RWPE2 (cell line): ENCODE results near the gene CALHM1.

Experiments used
- ATAC-seq: fragments of 200-7000 bp; cut with Tn5 transposase; 3 replicates; pipeline ENCODE4 v1.9.1; 2021; ENCODE audit warnings: low read depth
- DNase-seq: peaks from one replicate; pipeline ENCODE4 v3.0.0-alpha.2; 2020; ENCODE audit warnings: low spot score
- H3K27ac ChIP-seq: fragments of 450-650 bp; 2 replicates; pipeline ENCODE4 v1.5.1; 2017; ENCODE audit warnings: mild to moderate bottlenecking; ENCODE audit not compliant: poor library complexity, severe bottlenecking
- H3K27me3 ChIP-seq: fragments of 250-450 bp; sonication (Bioruptor Pico); 2 replicates; pipeline ENCODE4 v1.5.1; 2021; ENCODE audit warnings: mild to moderate bottlenecking, moderate library complexity; ENCODE audit not compliant: insufficient read depth, poor library complexity, severe bottlenecking
- H3K36me3 ChIP-seq: fragments of 250-450 bp; sonication (Bioruptor Pico); 2 replicates; pipeline ENCODE4 v1.5.1; 2020; ENCODE audit warnings: low read depth, mild to moderate bottlenecking, moderate library complexity
- H3K4me1 ChIP-seq: fragments of 250-450 bp; sonication (Bioruptor Pico); 2 replicates; pipeline ENCODE4 v1.5.1; 2021; ENCODE audit warnings: mild to moderate bottlenecking, moderate library complexity; ENCODE audit not compliant: insufficient read depth, poor library complexity, severe bottlenecking
- H3K4me3 ChIP-seq: fragments of 250-450 bp; sonication (Bioruptor Pico); 2 replicates; pipeline ENCODE4 v1.5.1; 2021; ENCODE audit warnings: mild to moderate bottlenecking, moderate library complexity; ENCODE audit not compliant: severe bottlenecking
- H3K9me3 ChIP-seq: fragments of 250-450 bp; sonication (Bioruptor Pico); 2 replicates; pipeline ENCODE4 v1.5.1; 2021; ENCODE audit warnings: mild to moderate bottlenecking, moderate library complexity; ENCODE audit not compliant: severe bottlenecking
- CTCF ChIP-seq: fragments of 450-650 bp; IDR thresholded peaks from one replicate; pipeline ENCODE4 v1.5.1; 2017; ENCODE audit warnings: mild to moderate bottlenecking, moderate library complexity; ENCODE audit not compliant: poor library complexity, severe bottlenecking

The CALHM1 gene

DNA sequence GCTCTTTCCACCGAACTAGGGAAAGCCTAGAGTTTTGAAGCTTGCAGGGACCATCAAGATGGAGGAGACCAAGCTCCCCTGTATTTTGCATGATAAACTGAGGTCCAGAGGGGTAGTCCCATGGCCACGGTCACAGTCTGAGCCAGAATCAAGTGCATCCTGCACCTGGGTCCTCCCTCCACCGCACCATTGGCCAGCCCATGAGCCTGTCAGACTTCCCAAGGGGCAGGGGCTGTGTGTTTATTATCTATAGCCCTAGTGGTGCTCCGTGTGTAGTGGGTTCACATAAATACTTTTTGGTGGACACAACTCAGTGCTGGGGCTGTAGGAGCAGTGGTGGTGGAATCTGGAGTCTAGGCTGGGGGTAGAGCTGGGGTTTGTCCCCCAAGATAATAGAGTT is 16.7 kb upstream of the CALHM1 start:
- TF ChIP-seq CTCF, result no peak
- Histone ChIP-seq H3K9me3 (no peaks in the 10 kb centered on the region), H3K27me3 (no peaks in the 10 kb centered on the region), H3K36me3 (no peaks in the 10 kb centered on the region), H3K4me1 (peaks cover 3% of the 10 kb centered on the region), H3K27ac (no peak overlapping the region), H3K4me3 (no peak overlapping the region)
- no peak for DNase-seq
- ATAC-seq, result no peak

GRCh38 chr10:103474077-103474476 is 15.4 kb upstream of the CALHM1 start:
- ATAC-seq (no peak), DNase-seq (no peak)
- no peaks in the 10 kb centered on the region for H3K9me3 ChIP-seq
- H3K4me1 ChIP-seq, result no peaks in the 10 kb centered on the region
- H3K4me3 ChIP-seq, result no peak overlapping the region
- no peak overlapping the region for H3K27ac ChIP-seq
- H3K36me3 ChIP-seq, result no peaks in the 10 kb centered on the region
- no peaks in the 10 kb centered on the region for H3K27me3 ChIP-seq
- TF ChIP-seq CTCF, result no peak

DNA sequence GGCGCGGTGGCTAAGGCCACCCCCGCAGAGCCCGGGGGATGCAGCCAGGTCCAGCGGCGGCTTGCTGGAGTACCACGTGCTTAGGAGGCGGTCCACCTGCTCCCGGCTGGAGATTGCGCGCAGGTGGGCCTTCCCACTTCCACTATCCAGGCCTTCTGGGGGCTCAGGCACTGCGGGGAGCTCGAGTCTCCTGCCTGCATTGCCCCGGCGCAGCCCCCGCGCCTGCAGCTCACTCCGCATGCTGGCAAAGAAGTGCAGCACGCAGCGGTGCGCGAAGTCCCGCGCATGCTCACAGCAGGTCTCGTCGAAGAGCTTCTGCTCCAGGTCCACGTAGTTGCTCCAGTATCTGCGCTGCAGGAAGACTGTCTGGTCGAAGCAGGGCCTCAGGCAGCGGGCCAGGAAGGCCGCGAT is 14.6 kb upstream of the CALHM1 start:
- Histone ChIP-seq H3K36me3 (no peaks in the 10 kb centered on the region), H3K4me1 (no peaks in the 10 kb centered on the region), H3K4me3 (no peak overlapping the region), H3K27ac (no peak overlapping the region), H3K27me3 (no peaks in the 10 kb centered on the region), H3K9me3 (no peaks in the 10 kb centered on the region)
- ATAC-seq, result no peak
- DNase-seq, result no peak
- no peak for TF ChIP-seq CTCF

GRCh38 chr10:103472005-103472404 is 13.3 kb upstream of the CALHM1 start:
- TF ChIP-seq CTCF, result no peak
- H3K27ac ChIP-seq, result no peak overlapping the region
- no peaks in the 10 kb centered on the region for H3K4me1 ChIP-seq
- H3K27me3 ChIP-seq, result no peaks in the 10 kb centered on the region
- H3K9me3 ChIP-seq, result no peaks in the 10 kb centered on the region
- no peaks in the 10 kb centered on the region for H3K36me3 ChIP-seq
- DNase-seq, result no peak
- no peak for ATAC-seq
- H3K4me3 ChIP-seq, result no peak overlapping the region

DNA sequence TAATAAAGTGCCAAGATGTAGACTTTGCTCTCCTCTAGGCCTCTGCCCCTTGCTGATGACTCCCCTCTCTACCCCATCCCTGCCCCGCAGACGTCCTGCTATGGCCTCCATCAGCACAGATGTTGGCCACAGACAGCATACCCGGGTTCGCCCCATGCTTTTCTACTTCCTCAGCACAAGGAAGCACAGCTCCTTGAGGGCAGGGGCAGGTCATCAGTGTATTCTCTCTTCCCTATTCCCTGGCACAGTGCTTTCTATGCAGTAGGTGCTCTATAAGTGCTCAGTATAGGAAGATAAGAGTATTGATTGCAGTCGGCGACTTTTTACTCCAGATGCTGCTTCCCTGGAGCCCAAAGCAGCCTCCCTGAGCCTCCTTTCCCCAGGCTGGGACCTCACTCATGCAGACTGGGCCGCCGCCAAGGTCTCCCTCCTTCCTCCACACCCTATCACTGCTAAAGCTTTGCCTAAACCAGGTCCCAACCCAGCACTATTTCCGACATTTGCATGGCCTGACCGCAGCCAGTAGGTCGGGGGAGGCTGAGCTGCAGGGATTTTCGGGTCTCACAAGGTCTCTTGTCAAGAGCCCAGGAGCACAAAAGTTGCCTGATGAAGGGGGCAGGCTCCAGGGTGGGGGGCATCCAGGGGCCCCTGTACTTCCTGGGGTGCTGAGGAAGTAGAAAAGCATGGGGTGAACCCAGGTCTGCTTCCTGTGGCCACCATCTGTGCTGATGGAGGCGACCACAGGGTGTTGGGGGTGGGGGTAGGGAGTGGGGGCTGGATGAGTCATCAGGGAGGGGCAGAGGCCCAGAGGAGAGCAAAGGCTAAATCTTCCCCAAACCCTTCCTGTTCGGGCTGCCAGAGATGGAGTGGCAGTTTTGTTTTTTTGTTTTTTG is 12.3 kb upstream of the CALHM1 start:
- no peaks in the 10 kb centered on the region for H3K36me3 ChIP-seq
- DNase-seq, result no peak
- H3K4me1 ChIP-seq, result no peaks in the 10 kb centered on the region
- H3K27me3 ChIP-seq, result no peaks in the 10 kb centered on the region
- no peak for TF ChIP-seq CTCF
- no peak overlapping the region for H3K4me3 ChIP-seq
- no peak for ATAC-seq
- no peaks in the 10 kb centered on the region for H3K9me3 ChIP-seq
- H3K27ac ChIP-seq, result no peak overlapping the region
